Heart right ventricle (tissue), 16 donors: Measurements from ENCODE around the gene TYK2. TPM values are rescaled to one million over a fixed set of nuclear protein-coding genes. Genes with fewer than 3 reads are reported as not detected.

ENCODE experiments used
- ATAC-seq, 8 donors: fragments of 200-7000 bp; cut with Tn5 transposase; one replicate each; pipeline ENCODE4 v1.9.1; 2020; ENCODE audit warnings: mild to moderate bottlenecking in 8 of 8, moderate library complexity in 8 of 8, moderate number of reproducible peaks in 1 of 8
- DNase-seq, 2 donors: peaks; one replicate each; pipeline ENCODE4 v3.0.0-alpha.2; 2020
- H3K27ac ChIP-seq, 10 donors: fragments of 200-600 bp; sonication (generic) in 2 of 10; one replicate each; pipeline versions ENCODE4 v1.5.0 to v1.8.0; 2020 to 2022; ENCODE audit warnings: mild to moderate bottlenecking in 3 of 10
- H3K27me3 ChIP-seq, 7 donors: fragments of 200-600 bp; one replicate each; pipeline ENCODE4 v1.8.0; 2021 to 2022; ENCODE audit warnings: mild to moderate bottlenecking in 2 of 7
- H3K36me3 ChIP-seq, 9 donors: fragments of 200-600 bp; sonication (generic) in 1 of 9; one replicate each; pipeline versions ENCODE4 v1.5.0 to v1.8.0; 2020 to 2022; ENCODE audit warnings: mild to moderate bottlenecking in 2 of 9
- H3K4me1 ChIP-seq, 9 donors: fragments of 200-600 bp; sonication (generic) in 1 of 9; one replicate each; pipeline versions ENCODE4 v1.5.0 to v1.8.0; 2020 to 2022; ENCODE audit warnings: mild to moderate bottlenecking in 4 of 9
- H3K4me3 ChIP-seq, 10 donors: fragments of 200-600 bp; sonication (generic) in 2 of 10; one replicate each; pipeline versions ENCODE4 v1.5.0 to v1.8.0; 2020 to 2022; ENCODE audit warnings: mild to moderate bottlenecking in 7 of 10, moderate library complexity in 2 of 10
- H3K9me3 ChIP-seq, 11 donors: fragments of 200-600 bp in 10 of 11; sonication (generic) in 2 of 11; one replicate each; pipeline versions ENCODE4 v1.5.0 to v1.8.0; 2013 to 2022; ENCODE audit warnings: mild to moderate bottlenecking in 2 of 11, control low read depth in 1 of 11, moderate library complexity in 1 of 11
- WGBS, 2 donors: extraction: QIAGEN DNeasy Blood & Tissue Kit; methylation state at CpG; one replicate each; pipeline ENCODE4 v1.1.7; 2013; ENCODE audit warnings: inconsistent platforms in 1 of 2; 5-methylcytosine and 5-hydroxymethylcytosine counted together
- intact Hi-C, 10 donors: fragments of 100-400 bp; cut with DNase I; formaldehyde crosslinking; loops; one replicate each; pipeline versions ENCODE4 v1.11.1 to v1.14.2; 2022
- polyA plus RNA-seq, 2 donors: library from polyadenylated mRNA; stranded (reverse); fragments of 200-250 nt; gene quantifications; one replicate each; pipeline ENCODE4 v1.2.3, GENCODE V29; 2013
- total RNA-seq, 10 donors: library from RNA; stranded (reverse); fragmentation: NEBNext Ultra II Directional in 3 of 10; extraction: Animal tissue kit (Norgen Biotek cat#: 25700) in 3 of 10; gene quantifications; one replicate each; pipeline versions ENCODE4 v1.2.1 to v1.2.4, GENCODE V29; 2021 to 2023
- TF ChIP-seq, protein P1 (sequence below), 9 donors: fragments of 200-600 bp; sonication (generic) in 2 of 9; IDR thresholded peaks; one replicate each; pipeline versions ENCODE4 v1.5.0 to v1.8.0; 2021 to 2022; ENCODE audit warnings: antibody characterized with exemption in 9 of 9, mild to moderate bottlenecking in 5 of 9, moderate library complexity in 1 of 9
- donor health status: Arrhythmogenic right ventricular cardiomyopathy.
- donor health status: ischemic (EF 13 %, LVEDD 7.1; RV severe dilation, severe dysfunction).
- donor health status: healthy with polysubstance abuse.
- donor health status: DM: no; HTN: yes; CAD: no.
- donor health status: DM: no; HTN: no; CAD: no.
- donor health status: ischemic (EF 25% LVEDD 6.9; RV normal size, moderate dysfunction).
- donor health status: ischemic (EF 25% LVEDD 5.7; RV mildly dilated, moderate dysfunction).
- donor health status: healthy.
- donor health status: DM: yes; HTN: yes; CAD: no.
- donor health status: Ischemic cardiomyopathy.
- donor health status: ischemic (EF 35%, LVEDD 5.7; RV mildly dilated, moderate dysfunction).
- donor health status: nonischemic (EF 11% LVEDD 7.7; RV severe dilation, severe dysfunction).
- donor health status: DM: yes; HTN: yes; CAD: no.
- donor health status: PGD.
- donor health status: ischemic (EF 29% LVEDD 5.4; RV normal size, mild dysfunction).
- donor health status: nonischemic (EF 23%, LVEDD 6.1; RV moderate dilation, normal function).

TYK2 gene
- total and polyA plus RNA-seq, 12 donors, result 37.0 to 182 (median 57.8) TPM

DNA sequence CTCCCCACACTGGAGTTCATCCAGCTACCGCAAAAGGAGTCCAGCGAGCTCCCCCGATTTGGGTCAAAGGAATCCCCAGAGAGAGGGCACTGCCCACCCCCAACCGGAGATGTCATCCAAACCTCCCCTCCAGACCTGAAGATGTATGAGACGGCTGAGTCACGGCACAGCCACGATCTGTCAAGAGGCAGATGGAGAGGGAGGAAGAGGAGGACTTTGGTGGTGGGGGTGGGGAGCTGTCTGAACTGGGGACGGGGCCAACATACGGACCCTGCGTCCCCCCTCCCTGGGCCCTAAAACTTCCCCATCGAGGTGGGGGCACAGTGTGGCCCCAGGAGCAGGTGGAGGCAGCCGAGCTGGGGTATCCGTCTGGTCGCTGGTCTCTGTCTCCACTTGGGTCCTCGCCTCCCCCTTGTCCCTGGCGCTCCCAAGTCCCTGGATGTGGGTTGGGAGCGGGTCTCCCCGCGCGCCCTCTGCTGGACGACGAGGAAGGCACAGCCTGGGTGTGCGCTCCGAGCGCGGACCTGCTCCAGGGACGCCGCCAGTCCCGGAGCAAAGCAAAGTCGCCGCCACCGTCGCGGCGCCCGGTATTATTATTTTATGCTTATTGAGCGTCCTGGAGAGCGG is 43.8 kb upstream of the TYK2 start:
- Histone ChIP-seq H3K27me3 (peaks cover 42 to 65% (median 56%) of the 10 kb centered on the region in 7 donors), H3K27ac (peak overlapping the region in 2 of 10 donors; percentile 10 to 89), H3K9me3 (no peaks in the 10 kb centered on the region), H3K4me1 (peaks cover 16 to 89% (median 33%) of the 10 kb centered on the region in 9 donors), H3K36me3 (no peaks in the 10 kb centered on the region), H3K4me3 (peak overlapping the region in 8 of 10 donors; percentile 21 to 53 (median 39))
- DNase-seq, result peak; percentile 75 to 88
- WGBS, 2 donors, result 3 to 4% methylated on average over 38 of the region's 38 CpGs
- TF ChIP-seq, protein P1, sequence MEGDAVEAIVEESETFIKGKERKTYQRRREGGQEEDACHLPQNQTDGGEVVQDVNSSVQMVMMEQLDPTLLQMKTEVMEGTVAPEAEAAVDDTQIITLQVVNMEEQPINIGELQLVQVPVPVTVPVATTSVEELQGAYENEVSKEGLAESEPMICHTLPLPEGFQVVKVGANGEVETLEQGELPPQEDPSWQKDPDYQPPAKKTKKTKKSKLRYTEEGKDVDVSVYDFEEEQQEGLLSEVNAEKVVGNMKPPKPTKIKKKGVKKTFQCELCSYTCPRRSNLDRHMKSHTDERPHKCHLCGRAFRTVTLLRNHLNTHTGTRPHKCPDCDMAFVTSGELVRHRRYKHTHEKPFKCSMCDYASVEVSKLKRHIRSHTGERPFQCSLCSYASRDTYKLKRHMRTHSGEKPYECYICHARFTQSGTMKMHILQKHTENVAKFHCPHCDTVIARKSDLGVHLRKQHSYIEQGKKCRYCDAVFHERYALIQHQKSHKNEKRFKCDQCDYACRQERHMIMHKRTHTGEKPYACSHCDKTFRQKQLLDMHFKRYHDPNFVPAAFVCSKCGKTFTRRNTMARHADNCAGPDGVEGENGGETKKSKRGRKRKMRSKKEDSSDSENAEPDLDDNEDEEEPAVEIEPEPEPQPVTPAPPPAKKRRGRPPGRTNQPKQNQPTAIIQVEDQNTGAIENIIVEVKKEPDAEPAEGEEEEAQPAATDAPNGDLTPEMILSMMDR (IDR thresholded peaks at IDR 0.05), result peak; percentile 81 to 99 (median 97)
- intact Hi-C loops, result loop anchor here in 5 of 10 donors (1.0 to 2.0 kb wide), 2 partner anchors 19 to 20 kb away; no protein-coding TSS in a partner anchor
- peak; percentile 83 to 95 (median 91) for ATAC-seq

DNA sequence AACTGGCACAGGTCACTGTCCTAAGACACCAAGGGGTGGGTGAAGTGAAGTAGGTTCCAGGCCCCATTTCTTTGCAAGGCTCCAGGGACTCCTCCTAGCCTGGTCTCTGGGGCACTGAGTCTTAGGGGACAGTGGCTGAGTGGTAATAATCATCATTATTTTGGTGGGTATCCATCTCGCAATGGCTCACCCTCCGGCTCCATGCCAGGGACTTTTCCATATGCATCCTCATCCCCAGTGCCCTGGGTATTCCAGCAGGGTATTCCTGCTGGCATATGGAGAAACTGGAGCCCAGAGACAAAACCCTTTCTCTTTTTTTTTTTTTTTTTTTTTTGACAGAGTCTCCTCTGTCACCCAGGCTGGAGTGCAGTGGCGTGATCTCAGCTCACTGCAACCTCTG is 42.5 kb upstream of the TYK2 start:
- DNase-seq, result no peak
- no peaks in the 10 kb centered on the region for H3K36me3 ChIP-seq
- no peaks in the 10 kb centered on the region for H3K9me3 ChIP-seq
- ATAC-seq, result no peak
- no peak overlapping the region for H3K4me3 ChIP-seq
- TF ChIP-seq, protein P1 (IDR thresholded peaks at IDR 0.05), result no peak
- WGBS, 2 donors, result 78 to 80% methylated on average over 3 of the region's 3 CpGs
- H3K4me1 ChIP-seq, result peaks cover 16 to 89% (median 37%) of the 10 kb centered on the region in 9 donors
- peaks cover 42 to 78% (median 68%) of the 10 kb centered on the region in 7 donors for H3K27me3 ChIP-seq
- no peak overlapping the region for H3K27ac ChIP-seq
- intact Hi-C loops, result no loop called here

DNA sequence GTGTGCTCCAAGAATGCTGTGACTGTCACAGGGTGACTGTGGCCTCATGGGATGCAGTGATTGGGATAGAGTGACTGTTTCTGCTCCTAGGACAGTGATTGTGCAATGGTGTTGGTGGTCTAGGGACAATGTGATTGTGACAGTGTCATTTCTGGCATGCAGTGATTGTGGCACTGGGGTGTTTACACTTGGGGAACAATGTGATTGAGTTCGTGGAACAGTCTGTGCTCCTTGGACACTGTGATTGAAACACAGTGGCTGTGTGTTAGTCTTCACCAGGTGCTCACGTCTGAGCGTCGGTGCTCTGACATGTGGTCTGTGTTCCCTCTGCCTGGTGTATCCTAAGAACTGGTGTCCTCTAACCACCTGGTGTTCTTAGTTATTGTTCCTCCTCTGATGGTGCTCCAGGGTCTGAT is 41.7 kb upstream of the TYK2 start:
- H3K9me3 ChIP-seq, result no peaks in the 10 kb centered on the region
- TF ChIP-seq, protein P1 (IDR thresholded peaks at IDR 0.05), result no peak
- peaks cover 49 to 86% (median 76%) of the 10 kb centered on the region in 7 donors for H3K27me3 ChIP-seq
- peaks cover 16 to 86% (median 37%) of the 10 kb centered on the region in 9 donors for H3K4me1 ChIP-seq
- no peak overlapping the region for H3K4me3 ChIP-seq
- 50 to 55% methylated on average over 4 of the region's 4 CpGs for WGBS, 2 donors
- DNase-seq (no peak), ATAC-seq (no peak)
- intact Hi-C loops, result no loop called here
- H3K27ac ChIP-seq, result no peak overlapping the region
- no peaks in the 10 kb centered on the region for H3K36me3 ChIP-seq

DNA sequence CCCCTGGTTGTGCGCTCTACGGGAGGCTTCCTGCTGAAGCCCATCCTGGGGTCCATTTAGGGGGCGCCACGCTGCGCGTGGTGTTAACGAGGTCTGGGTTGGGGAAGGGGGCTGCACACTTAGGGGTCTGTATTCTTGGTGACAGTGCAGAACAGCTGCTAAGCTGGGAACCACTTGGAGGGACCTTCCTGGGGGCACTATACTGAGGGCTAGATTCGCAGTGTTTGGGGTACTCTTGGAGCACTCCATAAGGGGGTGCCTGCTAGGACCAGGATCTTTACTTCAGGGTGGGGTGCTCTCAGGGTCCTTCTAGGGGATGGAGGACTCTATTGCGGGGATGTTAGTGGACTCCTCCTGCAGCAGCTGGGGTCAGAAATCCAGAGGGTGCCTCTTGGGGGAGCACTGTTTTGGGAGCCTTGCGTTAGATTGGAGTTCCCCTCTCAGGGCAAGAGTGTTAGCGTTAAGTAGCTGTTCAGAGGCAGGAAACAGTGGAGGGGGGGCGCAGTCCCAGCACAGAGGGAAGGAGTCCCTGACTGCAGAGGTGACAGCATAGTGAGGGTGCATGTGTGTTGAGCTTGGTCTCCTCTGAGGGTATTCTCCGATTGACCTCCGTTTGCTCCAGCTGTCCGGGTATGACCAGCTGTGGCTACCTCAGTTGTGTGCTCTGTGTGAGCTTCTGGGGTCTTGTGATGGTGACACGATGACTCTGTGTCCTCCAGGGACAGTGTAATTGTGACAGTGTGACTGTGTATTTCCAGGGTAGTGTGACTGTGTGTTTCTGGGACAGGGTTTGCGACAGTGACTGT is 41.1 kb upstream of the TYK2 start:
- DNase-seq, result no peak
- Histone ChIP-seq H3K4me1 (peaks cover 16 to 85% (median 41%) of the 10 kb centered on the region in 9 donors), H3K9me3 (no peaks in the 10 kb centered on the region), H3K4me3 (peak overlapping the region in 2 of 10 donors; percentile 19 to 42), H3K27ac (no peak overlapping the region), H3K36me3 (no peaks in the 10 kb centered on the region), H3K27me3 (peaks cover 53 to 92% (median 81%) of the 10 kb centered on the region in 7 donors)
- TF ChIP-seq, protein P1 (IDR thresholded peaks at IDR 0.05), result no peak
- intact Hi-C loops, result no loop called here
- WGBS, 2 donors, result 21 to 22% methylated on average over 17 of the region's 17 CpGs
- no peak for ATAC-seq
